Medulla oblongata (tissue), 1 donor: Measurements from ENCODE around the gene PSMA6.
"Not testable (repeated sequence)": the region's sequence is repeated elsewhere in the genome, so short reads cannot be mapped to it uniquely, and the experiment has no call there.

Source experiments
- DNase-seq: peaks from one replicate; pipeline ENCODE4 v3.0.0-alpha.2; 2015; ENCODE audit errors: extremely low spot score

Gene PSMA6

GRCh38 chr14:35320472-35320871 lies 28.3 kb downstream of the PSMA6 start:
- DNase-seq: no peak

GRCh38 chr14:35326375-35326774 lies 34.2 kb downstream of the PSMA6 start:
- no peak for DNase-seq

GRCh38 chr14:35331605-35332516 lies 39.7 kb downstream of the PSMA6 start:
- no peak for DNase-seq

GRCh38 chr14:35332517-35333263 lies 40.5 kb downstream of the PSMA6 start:
- DNase-seq: no peak

- DNase-seq: no peak
Observed at GRCh38 chr14:35333264-35333730, 41.1 kb downstream of the PSMA6 start.

GRCh38 chr14:35333797-35334743 lies 41.9 kb downstream of the PSMA6 start:
- DNase-seq: no peak

- no peak for DNase-seq
Observed at GRCh38 chr14:35335388-35336092, 43.4 kb downstream of the PSMA6 start.

- DNase-seq: not testable (repeated sequence)
Observed at GRCh38 chr14:35336171-35336493, 44.0 kb downstream of the PSMA6 start.

- peak; percentile 57 for DNase-seq
Observed at GRCh38 chr14:35336494-35337268, 44.5 kb downstream of the PSMA6 start.

- no peak for DNase-seq
Observed at GRCh38 chr14:35337269-35338255, 45.4 kb downstream of the PSMA6 start.

- DNase-seq: no peak
Observed at GRCh38 chr14:35338731-35339405, 46.7 kb downstream of the PSMA6 start.

- DNase-seq: peak; percentile 63
Observed at GRCh38 chr14:35339761-35340406, 47.7 kb downstream of the PSMA6 start.

GRCh38 chr14:35340616-35341453 lies 48.7 kb downstream of the PSMA6 start:
- no peak for DNase-seq

- DNase-seq: no peak
Observed at GRCh38 chr14:35341454-35341750, 49.2 kb downstream of the PSMA6 start.

- peak; percentile 98 for DNase-seq
Observed at GRCh38 chr14:35341751-35342488, 49.7 kb downstream of the PSMA6 start.

GRCh38 chr14:35342489-35343010 lies 50.4 kb downstream of the PSMA6 start:
- DNase-seq: no peak
